ENCODE results near the gene MTARC2.

The MTARC2 gene

GRCh38 chr1:220770245-220770913, 22.3 kb downstream of the MTARC2 start:
- DNase-seq, result peak; percentile 60

- no peak for DNase-seq
Measured at GRCh38 chr1:220772846-220773245, 24.7 kb downstream of the MTARC2 start.

- no peak for DNase-seq
Measured at GRCh38 chr1:220775240-220775853, 27.2 kb downstream of the MTARC2 start.

GRCh38 chr1:220776254-220776653, 28.1 kb downstream of the MTARC2 start:
- DNase-seq, result no peak

- DNase-seq, result peak; percentile 88
Measured at GRCh38 chr1:220776720-220777326, 28.7 kb downstream of the MTARC2 start.

- no peak for DNase-seq
Measured at GRCh38 chr1:220783453-220783852, 35.3 kb downstream of the MTARC2 start.

- peak; percentile 56 for DNase-seq
Measured at GRCh38 chr1:220784751-220785150, 36.6 kb downstream of the MTARC2 start.

GRCh38 chr1:220785166-220786056, 37.3 kb downstream of the MTARC2 start:
- peak; percentile 47 for DNase-seq

- no peak for DNase-seq
Measured at GRCh38 chr1:220786057-220786336, 37.9 kb downstream of the MTARC2 start.

GRCh38 chr1:220786337-220787068, 38.4 kb downstream of the MTARC2 start, which contains the start of gene MTARC1:
Gene MTARC1, plus strand, starts transcription at chr1:220786913. Its CDS starts 32 bp downstream, at chr1:220786945.
- peak; percentile 89 for DNase-seq

- DNase-seq, result peak; percentile 87
Measured at GRCh38 chr1:220787069-220787619, 39.0 kb downstream of the MTARC2 start.

- no peak for DNase-seq
Measured at GRCh38 chr1:220788900-220789299, 40.8 kb downstream of the MTARC2 start.

- DNase-seq, result no peak
Measured at GRCh38 chr1:220789532-220790147, 41.5 kb downstream of the MTARC2 start.

GRCh38 chr1:220791285-220791684, 43.2 kb downstream of the MTARC2 start:
- DNase-seq, result no peak

GRCh38 chr1:220791956-220792355, 43.8 kb downstream of the MTARC2 start:
- DNase-seq, result no peak

- DNase-seq, result no peak
Measured at GRCh38 chr1:220796530-220796929, 48.4 kb downstream of the MTARC2 start.

- no peak for DNase-seq
Measured at GRCh38 chr1:220797044-220797443, 48.9 kb downstream of the MTARC2 start.

- DNase-seq, result no peak
Measured at GRCh38 chr1:220797553-220797952, 49.4 kb downstream of the MTARC2 start.

- no peak for DNase-seq
Measured at GRCh38 chr1:220798338-220798737, 50.2 kb downstream of the MTARC2 start.

- no peak for DNase-seq
Measured at GRCh38 chr1:220800262-220800661, 52.1 kb downstream of the MTARC2 start.

- DNase-seq, result no peak
Measured at GRCh38 chr1:220803401-220804201, 55.5 kb downstream of the MTARC2 start.

Data from islet precursor cell (in vitro differentiated cells).